Endothelial cell (in vitro differentiated cells): ENCODE results near the gene NAV3. TPM values are rescaled to one million over a fixed set of nuclear protein-coding genes. Genes with fewer than 3 reads are reported as not detected.

Experiments
- DNase-seq: peaks from one replicate; pipeline ENCODE4 v3.0.0; 2021; ENCODE audit warnings: low spot score
- H3K27ac Mint-ChIP-seq: one replicate; pipeline ENCODE4 v1.8.0; 2021; ENCODE audit warnings: mixed read lengths, inconsistent platforms; ENCODE audit not compliant: unreplicated experiment
- H3K27me3 Mint-ChIP-seq: one replicate; pipeline ENCODE4 v1.8.0; 2021; ENCODE audit warnings: mild to moderate bottlenecking, moderate library complexity, mixed read lengths, inconsistent platforms; ENCODE audit not compliant: unreplicated experiment
- H3K36me3 Mint-ChIP-seq: one replicate; pipeline ENCODE4 v1.8.0; 2021; ENCODE audit warnings: mild to moderate bottlenecking, low read depth, mixed read lengths, inconsistent platforms; ENCODE audit not compliant: unreplicated experiment
- H3K4me1 Mint-ChIP-seq: one replicate; pipeline ENCODE4 v1.8.0; 2021; ENCODE audit warnings: mild to moderate bottlenecking, mixed read lengths, inconsistent platforms; ENCODE audit not compliant: unreplicated experiment
- H3K4me3 Mint-ChIP-seq: one replicate; pipeline ENCODE4 v1.8.0; 2021; ENCODE audit warnings: mild to moderate bottlenecking, mixed read lengths, inconsistent platforms; ENCODE audit not compliant: unreplicated experiment
- H3K9me3 Mint-ChIP-seq: one replicate; pipeline ENCODE4 v1.8.0; 2021; ENCODE audit warnings: mixed read lengths, inconsistent platforms; ENCODE audit not compliant: unreplicated experiment
- total RNA-seq: library from RNA; stranded (reverse); fragmentation: NEBNext Ultra II Directional; extraction: Animal tissue kit (Norgen Biotek cat#: 25700); gene quantifications from one replicate; pipeline ENCODE4 v1.2.1, GENCODE V29; 2021; ENCODE audit not compliant: unreplicated experiment
- TF ChIP-seq, protein P1 (sequence below): fragments of 200-600 bp; sonication (generic); IDR thresholded peaks from one replicate; pipeline ENCODE4 v1.5.0; 2021; ENCODE audit warnings: antibody characterized with exemption; ENCODE audit not compliant: unreplicated experiment

NAV3 gene
- total RNA-seq, 1 donor from 2014 or later, result 20.3 TPM

- TF ChIP-seq, protein P1, sequence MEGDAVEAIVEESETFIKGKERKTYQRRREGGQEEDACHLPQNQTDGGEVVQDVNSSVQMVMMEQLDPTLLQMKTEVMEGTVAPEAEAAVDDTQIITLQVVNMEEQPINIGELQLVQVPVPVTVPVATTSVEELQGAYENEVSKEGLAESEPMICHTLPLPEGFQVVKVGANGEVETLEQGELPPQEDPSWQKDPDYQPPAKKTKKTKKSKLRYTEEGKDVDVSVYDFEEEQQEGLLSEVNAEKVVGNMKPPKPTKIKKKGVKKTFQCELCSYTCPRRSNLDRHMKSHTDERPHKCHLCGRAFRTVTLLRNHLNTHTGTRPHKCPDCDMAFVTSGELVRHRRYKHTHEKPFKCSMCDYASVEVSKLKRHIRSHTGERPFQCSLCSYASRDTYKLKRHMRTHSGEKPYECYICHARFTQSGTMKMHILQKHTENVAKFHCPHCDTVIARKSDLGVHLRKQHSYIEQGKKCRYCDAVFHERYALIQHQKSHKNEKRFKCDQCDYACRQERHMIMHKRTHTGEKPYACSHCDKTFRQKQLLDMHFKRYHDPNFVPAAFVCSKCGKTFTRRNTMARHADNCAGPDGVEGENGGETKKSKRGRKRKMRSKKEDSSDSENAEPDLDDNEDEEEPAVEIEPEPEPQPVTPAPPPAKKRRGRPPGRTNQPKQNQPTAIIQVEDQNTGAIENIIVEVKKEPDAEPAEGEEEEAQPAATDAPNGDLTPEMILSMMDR, result no peak
- Mint-ChIP-seq H3K27me3 (no peaks in the 10 kb centered on the region), H3K4me3 (no peak overlapping the region), H3K4me1 (no peaks in the 10 kb centered on the region), H3K9me3 (no peaks in the 10 kb centered on the region), H3K36me3 (peaks cover 3% of the 10 kb centered on the region), H3K27ac (no peak overlapping the region)
- no peak for DNase-seq
Observed at GRCh38 chr12:78261901-78262300, 431.2 kb downstream of the NAV3 start.
